Tibial nerve (tissue), 4 donors: ENCODE data around the gene EXTL1.

Experiments
- EP300 ChIP-seq, 2 donors: sonication (generic); formaldehyde crosslinking; IDR thresholded peaks; one replicate each; pipeline ENCODE4 v1.6.1; 2017; ENCODE audit warnings: antibody characterized with exemption in 2 of 2, mild to moderate bottlenecking in 1 of 2
- POLR2A ChIP-seq, 2 donors: fragments of 450-650 bp; IDR thresholded peaks; one replicate each; pipeline ENCODE4 v1.6.1; 2017; ENCODE audit warnings: antibody characterized with exemption in 2 of 2, mild to moderate bottlenecking in 2 of 2, moderate library complexity in 2 of 2
- TF ChIP-seq, protein P1 (sequence below), 5 experiments: fragments of 200-600 bp in 3 of 5; fragments of 450-650 bp in 2 of 5; sonication (generic) in 3 of 5; IDR thresholded peaks; one replicate each; pipeline ENCODE4 v1.5.1; 2016 to 2019; ENCODE audit warnings: antibody characterized with exemption in 5 of 5, mild to moderate bottlenecking in 3 of 5, moderate library complexity in 2 of 5

GRCh38 chr1:25996966-25997827 lies 24.4 kb upstream of the EXTL1 start:
- TF ChIP-seq, protein P1, sequence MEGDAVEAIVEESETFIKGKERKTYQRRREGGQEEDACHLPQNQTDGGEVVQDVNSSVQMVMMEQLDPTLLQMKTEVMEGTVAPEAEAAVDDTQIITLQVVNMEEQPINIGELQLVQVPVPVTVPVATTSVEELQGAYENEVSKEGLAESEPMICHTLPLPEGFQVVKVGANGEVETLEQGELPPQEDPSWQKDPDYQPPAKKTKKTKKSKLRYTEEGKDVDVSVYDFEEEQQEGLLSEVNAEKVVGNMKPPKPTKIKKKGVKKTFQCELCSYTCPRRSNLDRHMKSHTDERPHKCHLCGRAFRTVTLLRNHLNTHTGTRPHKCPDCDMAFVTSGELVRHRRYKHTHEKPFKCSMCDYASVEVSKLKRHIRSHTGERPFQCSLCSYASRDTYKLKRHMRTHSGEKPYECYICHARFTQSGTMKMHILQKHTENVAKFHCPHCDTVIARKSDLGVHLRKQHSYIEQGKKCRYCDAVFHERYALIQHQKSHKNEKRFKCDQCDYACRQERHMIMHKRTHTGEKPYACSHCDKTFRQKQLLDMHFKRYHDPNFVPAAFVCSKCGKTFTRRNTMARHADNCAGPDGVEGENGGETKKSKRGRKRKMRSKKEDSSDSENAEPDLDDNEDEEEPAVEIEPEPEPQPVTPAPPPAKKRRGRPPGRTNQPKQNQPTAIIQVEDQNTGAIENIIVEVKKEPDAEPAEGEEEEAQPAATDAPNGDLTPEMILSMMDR (IDR thresholded peaks at IDR 0.05), result no peak
- TF ChIP-seq EP300 (IDR thresholded peaks at IDR 0.05), result peak in 1 of 2 donors; percentile 71
- no peak for TF ChIP-seq POLR2A (IDR thresholded peaks at IDR 0.05)
